ENCODE measurements around the gene GRID2. TPM values are rescaled to one million over a fixed set of nuclear protein-coding genes. Genes with fewer than 3 reads are reported as not detected.

Gene GRID2
- total RNA-seq, 1 donor from 2014 or later, result not detected

DNA sequence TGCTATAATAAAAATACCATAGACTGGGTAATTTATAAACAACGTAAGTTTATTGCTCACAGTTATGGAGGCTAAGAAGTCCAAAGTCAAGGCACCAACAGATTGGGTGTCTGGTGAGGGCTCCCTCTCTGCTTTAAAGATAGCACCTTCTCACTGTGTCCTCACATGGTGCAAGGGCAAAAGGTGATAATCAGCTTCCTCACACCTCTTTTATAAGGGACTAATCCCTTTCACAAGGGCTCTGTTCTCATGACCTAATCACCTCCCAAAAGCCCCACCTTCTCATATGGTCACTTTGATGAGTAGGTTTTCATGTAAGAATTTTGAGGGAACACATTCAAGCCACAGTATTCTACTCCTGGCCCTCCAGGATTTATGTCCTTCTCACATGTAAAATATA lies 883.1 kb downstream of the GRID2 start:
- no peak for DNase-seq (ENCODE audit: extremely low spot score in 2 of 2)
- TF ChIP-seq, protein P1, sequence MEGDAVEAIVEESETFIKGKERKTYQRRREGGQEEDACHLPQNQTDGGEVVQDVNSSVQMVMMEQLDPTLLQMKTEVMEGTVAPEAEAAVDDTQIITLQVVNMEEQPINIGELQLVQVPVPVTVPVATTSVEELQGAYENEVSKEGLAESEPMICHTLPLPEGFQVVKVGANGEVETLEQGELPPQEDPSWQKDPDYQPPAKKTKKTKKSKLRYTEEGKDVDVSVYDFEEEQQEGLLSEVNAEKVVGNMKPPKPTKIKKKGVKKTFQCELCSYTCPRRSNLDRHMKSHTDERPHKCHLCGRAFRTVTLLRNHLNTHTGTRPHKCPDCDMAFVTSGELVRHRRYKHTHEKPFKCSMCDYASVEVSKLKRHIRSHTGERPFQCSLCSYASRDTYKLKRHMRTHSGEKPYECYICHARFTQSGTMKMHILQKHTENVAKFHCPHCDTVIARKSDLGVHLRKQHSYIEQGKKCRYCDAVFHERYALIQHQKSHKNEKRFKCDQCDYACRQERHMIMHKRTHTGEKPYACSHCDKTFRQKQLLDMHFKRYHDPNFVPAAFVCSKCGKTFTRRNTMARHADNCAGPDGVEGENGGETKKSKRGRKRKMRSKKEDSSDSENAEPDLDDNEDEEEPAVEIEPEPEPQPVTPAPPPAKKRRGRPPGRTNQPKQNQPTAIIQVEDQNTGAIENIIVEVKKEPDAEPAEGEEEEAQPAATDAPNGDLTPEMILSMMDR (IDR thresholded peaks at IDR 0.05), result no peak
- no peak for TF ChIP-seq POLR2A (IDR thresholded peaks at IDR 0.05)
- no peak for TF ChIP-seq POLR2AphosphoS5 (IDR thresholded peaks at IDR 0.05; ENCODE audit: insufficient read depth in 1 of 2, low read depth in 1 of 2)
- no peak overlapping the region for H3K4me3 ChIP-seq
- no peaks in the 10 kb centered on the region for H3K27me3 ChIP-seq
- no peaks in the 10 kb centered on the region for H3K4me1 ChIP-seq
- H3K36me3 ChIP-seq, result no peaks in the 10 kb centered on the region
- no peaks in the 10 kb centered on the region for H3K9me3 ChIP-seq
- no peak overlapping the region for H3K27ac ChIP-seq
- intact Hi-C loops (cut with DNase I), result no loop called here

DNA sequence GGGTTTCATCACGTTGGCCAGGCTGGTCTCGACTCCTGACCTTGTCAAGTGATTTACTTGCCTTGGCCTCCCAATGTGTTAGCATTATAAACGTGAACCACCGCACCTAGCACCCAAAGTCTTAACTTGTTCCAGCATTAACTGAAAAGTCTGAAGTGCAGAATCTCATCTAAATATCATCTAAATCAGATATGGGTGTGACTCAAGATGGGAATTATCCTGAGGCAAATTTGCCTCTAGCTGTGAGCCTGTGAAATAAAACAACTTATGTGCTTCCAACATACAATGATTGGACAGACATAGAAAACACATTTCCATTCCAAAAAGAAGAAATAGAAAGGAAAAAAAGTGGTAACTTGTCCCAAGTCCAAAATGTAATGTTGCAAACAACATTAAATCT lies 883.7 kb downstream of the GRID2 start:
- H3K4me3 ChIP-seq, result no peak overlapping the region
- no peaks in the 10 kb centered on the region for H3K9me3 ChIP-seq
- H3K27me3 ChIP-seq, result no peaks in the 10 kb centered on the region
- intact Hi-C loops (cut with DNase I), result no loop called here
- no peaks in the 10 kb centered on the region for H3K36me3 ChIP-seq
- no peak overlapping the region for H3K27ac ChIP-seq
- no peaks in the 10 kb centered on the region for H3K4me1 ChIP-seq
- no peak for DNase-seq (ENCODE audit: extremely low spot score in 2 of 2)
- TF ChIP-seq, protein P1 (IDR thresholded peaks at IDR 0.05), result no peak
- no peak for TF ChIP-seq POLR2AphosphoS5 (IDR thresholded peaks at IDR 0.05; ENCODE audit: insufficient read depth in 1 of 2, low read depth in 1 of 2)
- TF ChIP-seq POLR2A (IDR thresholded peaks at IDR 0.05), result no peak

DNA sequence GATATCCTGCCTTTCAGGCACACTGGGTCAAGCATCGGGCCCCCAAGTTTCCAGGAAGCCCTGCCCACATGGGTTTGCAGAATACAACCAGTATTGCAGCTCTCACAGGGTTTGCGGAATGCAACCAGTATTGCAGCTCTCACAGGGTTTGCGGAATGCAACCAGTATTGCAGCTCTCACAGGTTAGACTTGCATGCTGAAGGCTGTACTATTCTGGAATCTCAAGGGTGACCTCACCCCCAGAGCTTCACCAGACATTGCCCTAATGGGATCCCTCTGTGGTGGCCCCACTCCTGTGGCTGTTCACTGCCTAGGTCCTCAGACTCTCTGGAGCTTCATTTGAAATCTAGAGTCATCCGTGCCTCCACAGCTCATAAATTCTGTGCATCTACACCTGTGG lies 884.1 kb downstream of the GRID2 start:
- Histone ChIP-seq H3K4me3 (no peak overlapping the region), H3K27me3 (no peaks in the 10 kb centered on the region), H3K36me3 (no peaks in the 10 kb centered on the region), H3K27ac (no peak overlapping the region), H3K9me3 (no peaks in the 10 kb centered on the region), H3K4me1 (no peaks in the 10 kb centered on the region)
- intact Hi-C loops (cut with DNase I), result no loop called here
- DNase-seq (ENCODE audit: extremely low spot score in 2 of 2), result no peak
- TF ChIP-seq POLR2AphosphoS5 (IDR thresholded peaks at IDR 0.05; ENCODE audit: insufficient read depth in 1 of 2, low read depth in 1 of 2) (no peak), POLR2A (IDR thresholded peaks at IDR 0.05) (no peak)
- TF ChIP-seq, protein P1 (IDR thresholded peaks at IDR 0.05), result no peak

DNA sequence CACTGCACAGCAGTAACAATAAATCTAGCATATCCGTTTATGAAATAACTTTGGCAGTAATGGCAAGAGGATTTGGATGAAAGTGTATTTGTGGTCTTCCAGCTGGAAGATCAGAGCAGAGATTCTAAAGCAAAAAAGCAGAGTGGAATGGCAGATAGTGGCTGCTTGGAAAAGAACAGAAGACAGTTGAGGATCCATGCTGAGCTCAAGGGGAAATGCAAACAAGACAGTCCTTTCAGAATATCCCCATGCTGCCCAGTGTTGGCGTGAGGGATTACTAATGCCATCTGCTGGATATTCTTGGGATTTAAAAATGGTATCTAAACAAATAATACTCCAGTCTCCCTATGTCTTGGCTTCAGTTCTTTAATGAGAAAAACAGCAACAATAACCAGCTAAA lies 895.7 kb downstream of the GRID2 start:
- no peak for DNase-seq (ENCODE audit: extremely low spot score in 2 of 2)
- Histone ChIP-seq H3K4me1 (no peaks in the 10 kb centered on the region), H3K36me3 (no peaks in the 10 kb centered on the region), H3K27ac (no peak overlapping the region), H3K9me3 (no peaks in the 10 kb centered on the region), H3K4me3 (no peak overlapping the region), H3K27me3 (no peaks in the 10 kb centered on the region)
- TF ChIP-seq POLR2A (IDR thresholded peaks at IDR 0.05) (no peak), POLR2AphosphoS5 (IDR thresholded peaks at IDR 0.05; ENCODE audit: insufficient read depth in 1 of 2, low read depth in 1 of 2) (no peak)
- TF ChIP-seq, protein P1 (IDR thresholded peaks at IDR 0.05), result no peak
- intact Hi-C loops (cut with DNase I), result no loop called here

DNA sequence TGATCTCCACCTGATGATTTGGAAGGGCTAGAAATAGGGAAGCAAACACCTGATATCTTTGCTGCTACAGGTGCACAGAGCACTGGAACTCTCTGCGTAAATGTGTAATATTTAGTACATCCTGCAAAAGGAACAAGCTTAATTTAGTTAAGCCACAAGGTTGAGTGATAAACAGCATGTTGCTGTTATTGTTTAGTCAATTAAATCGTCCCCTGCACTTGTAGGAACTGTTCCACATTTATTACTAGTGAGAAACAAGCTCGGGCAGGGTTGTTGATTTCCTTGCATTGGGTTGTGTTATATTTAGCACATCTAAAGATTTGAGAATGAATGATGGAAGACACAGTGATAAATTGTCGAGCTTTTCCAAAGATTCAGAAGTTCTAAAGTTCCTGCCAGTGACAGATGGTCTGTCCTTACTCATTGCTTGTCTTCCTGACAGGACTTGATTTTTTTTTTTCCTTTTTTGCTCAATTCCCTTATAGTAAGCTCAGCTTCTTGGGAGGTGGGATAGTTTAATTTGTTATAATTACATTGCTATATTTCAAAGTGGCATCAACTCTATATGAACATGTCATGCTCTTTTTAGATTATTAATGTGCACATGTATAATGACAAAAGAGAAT lies 897.8 kb downstream of the GRID2 start:
- Histone ChIP-seq H3K27me3 (no peaks in the 10 kb centered on the region), H3K4me3 (no peak overlapping the region), H3K27ac (no peak overlapping the region), H3K4me1 (no peaks in the 10 kb centered on the region), H3K36me3 (no peaks in the 10 kb centered on the region), H3K9me3 (no peaks in the 10 kb centered on the region)
- DNase-seq (ENCODE audit: extremely low spot score in 2 of 2), result no peak
- intact Hi-C loops (cut with DNase I), result no loop called here
- TF ChIP-seq POLR2AphosphoS5 (IDR thresholded peaks at IDR 0.05; ENCODE audit: insufficient read depth in 1 of 2, low read depth in 1 of 2) (no peak), POLR2A (IDR thresholded peaks at IDR 0.05) (no peak)
- TF ChIP-seq, protein P1 (IDR thresholded peaks at IDR 0.05), result no peak
